OCI-LY3 (cell line): ENCODE data around the gene HIPK2.

Source experiments
- H2AFZ ChIP-seq: fragments of 200-600, 300-600 bp; shearing (Covaris generic); 2 replicates; pipeline ENCODE4 v1.6.0; 2014; ENCODE audit warnings: antibody characterized with exemption, low read depth, low read length
- H3K27ac ChIP-seq: fragments of 200-600, 300-600 bp; sonication (generic); 2 replicates; pipeline ENCODE4 v1.5.1; 2014; ENCODE audit warnings: mild to moderate bottlenecking, low read length, moderate library complexity, mixed read lengths
- H3K27me3 ChIP-seq: fragments of 200-600, 300-600 bp; sonication (generic); 2 replicates; pipeline ENCODE4 v1.6.1; 2014; ENCODE audit warnings: low read depth, low read length, mixed read lengths
- H3K36me3 ChIP-seq: fragments of 200-600, 300-600 bp; sonication (generic); replicated peaks from 2 replicates; pipeline ENCODE3; 2014; ENCODE audit warnings: low read depth, low read length, mixed read lengths
- H3K4me1 ChIP-seq: fragments of 300-600, 200-600 bp; sonication (generic); 2 replicates; pipeline ENCODE4 v1.6.1; 2014; ENCODE audit warnings: low read length, mixed read lengths
- H3K4me2 ChIP-seq: fragments of 200-600, 300-600 bp; sonication (generic); 2 replicates; pipeline ENCODE4 v1.6.1; 2014; ENCODE audit warnings: low read length, mixed read lengths
- H3K4me3 ChIP-seq: fragments of 300-600, 200-600 bp; sonication (generic); 2 replicates; pipeline ENCODE4 v1.5.1; 2014; ENCODE audit warnings: antibody characterized with exemption, mild to moderate bottlenecking, low read length, moderate library complexity
- H3K79me2 ChIP-seq: fragments of 300-600, 200-600 bp; shearing (Covaris generic); 2 replicates; pipeline ENCODE4 v1.6.1; 2014; ENCODE audit warnings: mild to moderate bottlenecking, low read length, mixed read lengths
- H3K9ac ChIP-seq: fragments of 300-600, 200-600 bp; shearing (Covaris generic); 2 replicates; pipeline ENCODE4 v1.6.0; 2014; ENCODE audit warnings: mild to moderate bottlenecking, low read length, moderate library complexity
- H3K9me3 ChIP-seq: fragments of 200-600, 300-600 bp; shearing (Covaris generic); 2 replicates; pipeline ENCODE4 v1.6.1; 2014; ENCODE audit warnings: low read length, mixed read lengths; ENCODE audit not compliant: insufficient read depth
- H4K20me1 ChIP-seq: fragments of 200-600, 300-600 bp; sonication (generic); 2 replicates; pipeline ENCODE4 v1.6.1; 2016; ENCODE audit warnings: low read length, mixed read lengths; ENCODE audit not compliant: insufficient read depth
- CTCF ChIP-seq: fragments of 200-600, 300-600 bp; sonication (generic); IDR thresholded peaks from 2 replicates; pipeline ENCODE4 v1.5.1; 2014; ENCODE audit warnings: antibody characterized with exemption, low read length, low read depth
- EZH2phosphoT487 ChIP-seq: fragments of 200-600 bp; shearing (Covaris generic); IDR thresholded peaks from 2 replicates; pipeline ENCODE4 v1.6.1; 2018; ENCODE audit warnings: antibody characterized with exemption, mixed run types, low read depth

HIPK2 gene

GRCh38 chr7:139714163-139714901 is 63.5 kb downstream of the HIPK2 start:
- Histone ChIP-seq H3K27ac (no peak overlapping the region), H3K9me3 (no peaks in the 10 kb centered on the region), H3K9ac (no peak overlapping the region), H4K20me1 (no peaks in the 10 kb centered on the region), H3K4me2 (no peak overlapping the region), H3K36me3 (no peaks in the 10 kb centered on the region), H3K4me1 (no peaks in the 10 kb centered on the region), H3K79me2 (no peaks in the 10 kb centered on the region), H3K4me3 (no peak overlapping the region), H2AFZ (no peak overlapping the region), H3K27me3 (peaks cover 10% of the 10 kb centered on the region)
- TF ChIP-seq EZH2phosphoT487, result no peak
- no peak for TF ChIP-seq CTCF

GRCh38 chr7:139713526-139714162 is 64.2 kb downstream of the HIPK2 start:
- no peak overlapping the region for H2AFZ ChIP-seq
- no peaks in the 10 kb centered on the region for H4K20me1 ChIP-seq
- no peak for TF ChIP-seq EZH2phosphoT487
- no peak for TF ChIP-seq CTCF
- H3K79me2 ChIP-seq, result no peaks in the 10 kb centered on the region
- no peak overlapping the region for H3K27ac ChIP-seq
- H3K36me3 ChIP-seq, result no peaks in the 10 kb centered on the region
- peaks cover 6% of the 10 kb centered on the region for H3K27me3 ChIP-seq
- no peak overlapping the region for H3K9ac ChIP-seq
- no peak overlapping the region for H3K4me2 ChIP-seq
- H3K4me1 ChIP-seq, result no peaks in the 10 kb centered on the region
- H3K9me3 ChIP-seq, result no peaks in the 10 kb centered on the region
- H3K4me3 ChIP-seq, result no peak overlapping the region

DNA sequence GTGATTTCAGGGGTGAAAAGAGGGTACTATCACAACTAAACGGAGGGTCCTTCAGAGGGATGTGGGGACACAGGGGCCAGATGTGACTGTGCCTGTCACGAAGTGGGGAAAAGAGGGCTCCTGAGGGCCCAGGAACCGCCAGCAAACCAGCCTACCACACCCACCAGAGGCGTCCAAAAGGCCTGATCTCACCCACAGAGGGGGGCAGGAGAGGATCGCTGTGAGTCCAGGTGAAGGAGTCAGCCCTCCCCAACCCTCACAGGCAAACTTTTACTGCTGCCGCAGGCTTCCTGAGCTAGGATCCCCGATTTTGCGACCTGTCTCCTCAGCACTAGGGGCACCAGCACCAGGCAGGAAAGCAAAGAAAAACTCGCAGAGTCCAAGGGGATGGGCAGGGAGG is 64.7 kb downstream of the HIPK2 start:
- H3K27ac ChIP-seq, result no peak overlapping the region
- H3K4me3 ChIP-seq, result no peak overlapping the region
- no peak overlapping the region for H2AFZ ChIP-seq
- H3K9me3 ChIP-seq, result no peaks in the 10 kb centered on the region
- H3K36me3 ChIP-seq, result no peaks in the 10 kb centered on the region
- no peaks in the 10 kb centered on the region for H3K79me2 ChIP-seq
- H3K27me3 ChIP-seq, result peaks cover under 1% of the 10 kb centered on the region; the same call in 1 of the 2 replicates
- no peaks in the 10 kb centered on the region for H4K20me1 ChIP-seq
- TF ChIP-seq EZH2phosphoT487, result no peak
- no peak for TF ChIP-seq CTCF
- no peaks in the 10 kb centered on the region for H3K4me1 ChIP-seq
- no peak overlapping the region for H3K4me2 ChIP-seq
- H3K9ac ChIP-seq, result no peak overlapping the region

DNA sequence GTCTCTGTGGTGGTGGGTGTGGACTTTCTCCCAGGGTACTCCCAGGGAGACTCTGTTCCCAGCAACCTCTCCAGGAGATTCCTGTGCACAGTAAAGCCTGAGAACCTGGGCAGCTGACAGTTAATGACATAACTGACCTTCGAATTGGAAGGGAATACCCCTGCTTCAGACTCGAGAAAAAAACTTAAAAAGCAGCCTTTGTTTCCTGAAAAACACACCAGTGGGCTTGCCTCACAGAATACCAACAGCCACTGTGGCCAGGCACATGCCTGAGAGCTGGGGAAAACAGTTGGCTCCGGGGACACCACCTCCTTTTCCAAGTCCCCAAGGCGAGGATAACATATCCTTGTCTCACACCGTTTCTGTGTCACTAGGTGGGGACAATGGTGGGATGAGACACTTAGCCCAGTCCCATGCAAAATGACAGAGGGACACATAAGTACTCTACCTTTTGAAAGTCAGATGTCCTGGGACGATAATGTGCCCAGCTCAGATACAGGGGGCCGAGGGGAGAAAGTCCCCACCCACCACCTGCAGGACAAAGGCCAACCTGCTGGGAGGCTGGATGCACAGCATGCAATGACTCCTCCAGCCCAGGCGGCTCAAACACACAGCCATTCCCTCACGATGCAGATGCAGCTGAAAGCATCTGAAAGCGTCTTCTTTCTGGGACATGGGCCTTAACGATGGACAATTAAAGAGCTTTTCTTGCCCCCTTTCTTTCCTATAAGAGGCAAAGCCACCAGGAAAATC is 65.6 kb downstream of the HIPK2 start:
- Histone ChIP-seq H2AFZ (no peak overlapping the region), H3K4me2 (no peak overlapping the region), H3K36me3 (no peaks in the 10 kb centered on the region), H3K27ac (no peak overlapping the region), H4K20me1 (no peaks in the 10 kb centered on the region), H3K27me3 (no peaks in the 10 kb centered on the region), H3K9ac (no peak overlapping the region), H3K4me3 (no peak overlapping the region), H3K9me3 (no peaks in the 10 kb centered on the region), H3K4me1 (no peaks in the 10 kb centered on the region), H3K79me2 (no peaks in the 10 kb centered on the region)
- no peak for TF ChIP-seq EZH2phosphoT487
- no peak for TF ChIP-seq CTCF
